ENCODE results near the gene SRP14.

Gene SRP14

DNA sequence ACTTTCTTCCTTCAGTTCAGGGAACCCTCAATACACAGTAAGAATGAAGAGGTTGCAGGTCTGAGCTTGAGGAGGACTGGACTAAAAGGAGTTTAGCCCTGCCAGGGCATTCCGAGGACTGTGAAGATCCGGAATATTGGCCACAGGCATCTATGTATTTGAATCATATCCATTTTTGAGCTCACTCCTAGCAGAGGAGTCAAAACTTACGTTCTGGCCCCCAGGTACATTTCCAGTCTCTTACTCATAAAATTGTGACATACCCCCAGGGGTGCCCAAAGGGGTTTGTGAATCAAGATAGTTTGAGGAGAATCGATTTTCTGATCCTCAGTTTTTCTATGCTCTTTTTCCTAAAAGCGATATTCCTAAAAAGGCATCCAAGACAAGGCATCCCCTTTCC lies 27.6 kb upstream of the SRP14 start:
- Histone ChIP-seq H3K9ac (ENCODE audit: low read depth in 1 of 2, low read length in 2 of 2) (no peak overlapping the region), H3K4me1 (ENCODE audit: control insufficient read depth in 1 of 2, insufficient read depth in 2 of 2, low read length in 2 of 2) (peaks cover 22 to 28% of the 10 kb centered on the region in 2 donors), H3K27ac (ENCODE audit: low read depth, low read length) (no peak overlapping the region), H3K9me3 (ENCODE audit: control insufficient read depth in 1 of 2, low read length in 2 of 2) (no peaks in the 10 kb centered on the region), H3K36me3 (ENCODE audit: control insufficient read depth in 1 of 2, insufficient read depth in 2 of 2, low read length in 2 of 2) (no peaks in the 10 kb centered on the region), H3K4me3 (ENCODE audit: low read depth in 1 of 2, low read length in 2 of 2) (no peak overlapping the region), H3K27me3 (ENCODE audit: control insufficient read depth in 1 of 2, insufficient read depth in 2 of 2, low read length in 2 of 2) (no peaks in the 10 kb centered on the region)

DNA sequence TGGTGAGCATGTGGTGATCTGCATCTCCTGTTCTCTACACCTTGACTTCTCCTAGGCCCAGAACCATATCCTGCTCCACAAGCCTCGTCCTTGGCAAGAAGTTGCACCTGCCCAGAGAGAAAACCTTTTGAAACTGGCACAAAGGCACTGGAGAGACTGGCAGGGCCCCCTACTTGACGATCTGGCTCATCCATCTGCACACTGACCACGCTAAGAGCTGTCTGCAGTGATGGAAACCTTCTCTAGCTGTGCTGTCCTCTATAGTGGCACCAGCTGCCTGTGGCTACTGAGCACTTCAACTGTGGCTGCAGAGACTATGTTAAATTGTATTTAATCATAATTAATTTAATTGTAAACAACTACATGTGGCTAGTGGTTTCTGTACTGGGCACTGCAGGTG lies 26.2 kb upstream of the SRP14 start:
- H3K27me3 ChIP-seq (ENCODE audit: control insufficient read depth in 1 of 2, insufficient read depth in 2 of 2, low read length in 2 of 2) = no peaks in the 10 kb centered on the region
- no peaks in the 10 kb centered on the region for H3K36me3 ChIP-seq (ENCODE audit: control insufficient read depth in 1 of 2, insufficient read depth in 2 of 2, low read length in 2 of 2)
- H3K9me3 ChIP-seq (ENCODE audit: control insufficient read depth in 1 of 2, low read length in 2 of 2) = no peaks in the 10 kb centered on the region
- H3K4me3 ChIP-seq (ENCODE audit: low read depth in 1 of 2, low read length in 2 of 2) = no peak overlapping the region
- peaks cover 20 to 26% of the 10 kb centered on the region in 2 donors for H3K4me1 ChIP-seq (ENCODE audit: control insufficient read depth in 1 of 2, insufficient read depth in 2 of 2, low read length in 2 of 2)
- no peak overlapping the region for H3K9ac ChIP-seq (ENCODE audit: low read depth in 1 of 2, low read length in 2 of 2)
- no peak overlapping the region for H3K27ac ChIP-seq (ENCODE audit: low read depth, low read length)

DNA sequence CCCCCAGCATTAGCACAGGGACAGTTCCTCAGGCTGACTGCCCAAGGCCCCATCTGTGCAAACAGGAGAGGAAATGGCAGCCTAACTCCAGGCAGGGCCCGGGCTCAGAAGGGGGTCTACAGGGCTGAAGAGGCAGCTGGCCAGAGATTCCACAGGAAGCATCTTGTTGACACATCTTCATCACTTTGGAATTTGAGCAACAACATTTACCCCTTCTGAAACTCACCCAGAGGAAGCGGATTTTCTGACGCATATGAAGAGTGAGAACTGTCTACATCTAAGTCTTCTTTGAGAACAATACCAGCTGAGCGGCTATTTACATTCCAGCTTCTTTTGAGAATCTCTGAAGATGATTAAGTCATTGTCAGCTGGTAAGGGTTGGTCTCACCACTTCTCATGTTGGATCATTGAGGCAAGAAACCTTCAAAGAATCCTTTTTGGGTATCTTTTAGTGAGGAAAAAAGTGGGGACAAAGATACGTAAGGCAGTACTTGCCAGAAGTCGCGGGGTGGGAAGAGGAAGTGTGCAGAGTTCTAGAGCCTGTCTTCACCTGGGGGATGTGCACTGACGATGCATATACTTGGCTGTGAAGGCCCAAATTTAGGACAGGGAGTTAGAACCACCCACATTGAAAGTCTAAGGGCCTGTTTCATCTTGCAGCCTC lies 25.4 kb upstream of the SRP14 start:
- Histone ChIP-seq H3K36me3 (ENCODE audit: control insufficient read depth in 1 of 2, insufficient read depth in 2 of 2, low read length in 2 of 2) (no peaks in the 10 kb centered on the region), H3K4me1 (ENCODE audit: control insufficient read depth in 1 of 2, insufficient read depth in 2 of 2, low read length in 2 of 2) (peaks cover 13 to 18% of the 10 kb centered on the region in 2 donors), H3K27ac (ENCODE audit: low read depth, low read length) (no peak overlapping the region), H3K4me3 (ENCODE audit: low read depth in 1 of 2, low read length in 2 of 2) (no peak overlapping the region), H3K27me3 (ENCODE audit: control insufficient read depth in 1 of 2, insufficient read depth in 2 of 2, low read length in 2 of 2) (no peaks in the 10 kb centered on the region), H3K9me3 (ENCODE audit: control insufficient read depth in 1 of 2, low read length in 2 of 2) (no peaks in the 10 kb centered on the region), H3K9ac (ENCODE audit: low read depth in 1 of 2, low read length in 2 of 2) (no peak overlapping the region)

DNA sequence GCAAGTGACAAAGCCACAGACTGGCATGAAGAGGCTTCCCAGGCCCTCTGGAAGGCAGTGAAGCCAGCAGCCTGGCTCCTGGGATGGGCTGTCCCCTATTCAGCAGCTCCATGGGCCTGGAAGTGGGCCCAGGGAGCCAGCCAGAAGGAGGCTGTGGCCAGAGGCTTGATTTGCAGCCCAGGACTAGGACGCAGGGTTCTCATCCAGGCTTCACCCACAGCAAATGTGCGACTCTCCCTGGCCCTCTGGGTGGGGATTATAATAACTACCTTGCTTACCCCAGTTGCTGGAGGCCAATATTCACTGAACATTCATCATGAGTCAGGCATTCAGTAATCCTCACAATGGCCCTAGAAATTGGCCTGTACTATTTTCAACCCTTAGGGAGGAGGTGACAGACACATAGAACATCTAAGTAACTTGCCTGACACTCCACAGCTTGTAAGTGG lies 24.6 kb upstream of the SRP14 start:
- H3K4me1 ChIP-seq (ENCODE audit: control insufficient read depth in 1 of 2, insufficient read depth in 2 of 2, low read length in 2 of 2) = peaks cover 10 to 11% of the 10 kb centered on the region in 2 donors
- no peak overlapping the region for H3K27ac ChIP-seq (ENCODE audit: low read depth, low read length)
- no peaks in the 10 kb centered on the region for H3K27me3 ChIP-seq (ENCODE audit: control insufficient read depth in 1 of 2, insufficient read depth in 2 of 2, low read length in 2 of 2)
- H3K9me3 ChIP-seq (ENCODE audit: control insufficient read depth in 1 of 2, low read length in 2 of 2) = no peaks in the 10 kb centered on the region
- H3K9ac ChIP-seq (ENCODE audit: low read depth in 1 of 2, low read length in 2 of 2) = no peak overlapping the region
- no peak overlapping the region for H3K4me3 ChIP-seq (ENCODE audit: low read depth in 1 of 2, low read length in 2 of 2)
- H3K36me3 ChIP-seq (ENCODE audit: control insufficient read depth in 1 of 2, insufficient read depth in 2 of 2, low read length in 2 of 2) = no peaks in the 10 kb centered on the region

DNA sequence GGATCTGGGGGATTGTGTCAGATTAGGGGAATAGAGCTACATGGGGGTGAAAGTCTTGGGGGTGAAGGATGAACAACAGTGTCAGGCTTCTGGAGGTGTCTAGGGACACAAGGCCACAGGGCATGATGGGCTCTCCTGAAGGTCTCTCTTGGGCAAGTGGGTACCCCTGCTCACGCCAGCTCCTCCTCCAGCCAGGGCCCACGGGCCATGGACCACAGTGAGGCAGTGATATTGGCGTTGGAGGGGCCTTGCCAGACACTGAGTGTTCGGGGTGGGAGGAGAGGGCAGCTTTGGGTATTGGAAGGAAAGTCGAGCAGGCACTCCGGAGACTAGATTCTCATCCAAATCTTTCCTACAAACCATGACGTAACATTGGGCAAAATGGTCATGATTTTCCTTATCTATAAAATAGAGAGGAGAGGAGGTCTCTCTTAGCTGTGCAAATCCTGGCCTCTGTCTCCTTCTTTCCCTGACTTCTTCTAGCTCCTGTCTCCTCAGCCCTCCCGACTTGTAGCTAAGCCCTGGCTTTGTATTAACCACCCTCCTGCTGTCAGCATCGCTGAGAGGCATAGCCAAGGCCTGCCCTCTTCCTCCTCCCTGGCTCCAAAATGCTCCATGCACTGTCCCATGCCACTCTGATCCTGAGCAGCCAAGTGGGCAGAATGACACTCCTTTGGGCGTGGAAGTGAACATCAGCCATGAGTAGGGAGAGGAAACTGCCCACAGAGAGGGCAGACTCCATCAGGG lies 24.0 kb upstream of the SRP14 start:
- Histone ChIP-seq H3K27me3 (ENCODE audit: control insufficient read depth in 1 of 2, insufficient read depth in 2 of 2, low read length in 2 of 2) (no peaks in the 10 kb centered on the region), H3K4me1 (ENCODE audit: control insufficient read depth in 1 of 2, insufficient read depth in 2 of 2, low read length in 2 of 2) (peaks cover 10 to 11% of the 10 kb centered on the region in 2 donors), H3K9ac (ENCODE audit: low read depth in 1 of 2, low read length in 2 of 2) (no peak overlapping the region), H3K27ac (ENCODE audit: low read depth, low read length) (no peak overlapping the region), H3K9me3 (ENCODE audit: control insufficient read depth in 1 of 2, low read length in 2 of 2) (no peaks in the 10 kb centered on the region), H3K4me3 (ENCODE audit: low read depth in 1 of 2, low read length in 2 of 2) (no peak overlapping the region), H3K36me3 (ENCODE audit: control insufficient read depth in 1 of 2, insufficient read depth in 2 of 2, low read length in 2 of 2) (no peaks in the 10 kb centered on the region)

DNA sequence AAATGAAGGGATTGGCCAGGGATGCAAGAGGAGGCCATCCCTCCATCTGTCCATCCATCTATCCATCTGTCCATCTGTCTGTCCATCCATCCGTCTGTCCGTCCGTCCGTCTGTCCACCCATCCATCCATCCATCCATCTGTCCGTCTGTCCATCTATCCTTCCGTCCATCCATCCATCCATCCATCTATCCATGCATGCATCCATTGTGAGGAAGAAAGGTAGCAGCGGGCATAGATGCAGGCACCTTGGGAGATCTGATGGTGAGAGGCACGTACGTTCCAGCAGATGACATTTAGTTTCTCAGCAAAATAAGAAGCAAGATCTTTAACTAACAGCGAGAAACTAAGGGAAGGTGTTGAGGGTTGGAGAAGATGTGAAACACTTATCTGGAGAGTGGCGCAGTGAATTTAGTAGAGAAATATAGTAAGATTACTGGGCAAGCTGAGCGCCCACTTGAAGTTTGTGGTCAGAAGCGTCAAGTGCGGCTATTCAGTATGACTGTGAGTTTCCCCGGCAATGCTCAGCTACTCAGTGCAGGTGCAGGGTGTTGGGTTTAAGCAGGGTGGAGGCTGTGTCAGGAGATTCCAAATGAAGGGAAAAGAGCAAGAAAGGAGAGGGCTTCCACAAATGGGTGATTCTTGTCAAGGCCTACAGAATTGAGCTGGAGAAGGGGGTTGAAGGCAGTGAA lies 22.4 kb upstream of the SRP14 start:
- no peaks in the 10 kb centered on the region for H3K27me3 ChIP-seq (ENCODE audit: control insufficient read depth in 1 of 2, insufficient read depth in 2 of 2, low read length in 2 of 2)

DNA sequence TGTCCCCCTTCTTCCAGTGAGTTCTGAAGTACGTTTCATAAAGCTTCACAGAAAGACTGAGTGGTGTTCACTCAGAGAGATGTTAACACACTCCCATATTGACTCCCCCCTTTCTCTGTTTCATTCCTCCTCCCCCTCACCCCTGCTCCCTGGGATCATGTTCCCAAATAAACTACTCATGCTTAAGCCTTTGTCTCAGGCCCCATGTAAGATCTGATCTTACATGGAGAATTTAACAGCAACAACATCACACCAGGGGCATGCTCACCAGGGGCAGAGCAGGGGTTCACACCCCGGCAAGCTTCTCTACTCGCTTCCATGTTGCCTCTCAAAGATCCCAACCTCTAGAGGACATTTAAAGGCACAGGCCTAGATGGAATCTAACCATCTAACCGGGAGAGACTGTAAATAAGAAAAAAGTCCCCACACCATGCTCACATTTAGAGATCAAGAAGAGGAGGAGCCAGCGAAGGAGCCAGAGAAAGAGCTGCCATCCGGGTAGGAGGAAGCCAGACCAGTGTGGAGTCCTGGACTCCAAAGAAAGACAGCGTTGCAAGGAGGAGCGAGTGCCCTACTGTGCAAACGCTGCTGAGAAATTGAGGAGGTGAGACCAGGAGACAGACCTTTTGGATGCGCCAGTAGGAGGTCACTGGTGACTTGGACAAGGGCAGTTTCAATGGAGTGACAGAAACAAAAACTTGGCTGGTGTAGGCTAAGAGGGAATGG lies 21.4 kb upstream of the SRP14 start:
- no peaks in the 10 kb centered on the region for H3K27me3 ChIP-seq (ENCODE audit: control insufficient read depth in 1 of 2, insufficient read depth in 2 of 2, low read length in 2 of 2)
- H3K4me1 ChIP-seq (ENCODE audit: control insufficient read depth in 1 of 2, insufficient read depth in 2 of 2, low read length in 2 of 2) = peaks cover 14 to 17% of the 10 kb centered on the region in 2 donors

More for the DNA sequence above, 22.4 kb upstream of the SRP14 start:
- Histone ChIP-seq H3K27ac (ENCODE audit: low read depth, low read length) (no peak overlapping the region), H3K9ac (ENCODE audit: low read depth in 1 of 2, low read length in 2 of 2) (no peak overlapping the region), H3K4me3 (ENCODE audit: low read depth in 1 of 2, low read length in 2 of 2) (no peak overlapping the region), H3K9me3 (ENCODE audit: control insufficient read depth in 1 of 2, low read length in 2 of 2) (no peaks in the 10 kb centered on the region), H3K4me1 (ENCODE audit: control insufficient read depth in 1 of 2, insufficient read depth in 2 of 2, low read length in 2 of 2) (peaks cover 7 to 10% of the 10 kb centered on the region in 2 donors), H3K36me3 (ENCODE audit: control insufficient read depth in 1 of 2, insufficient read depth in 2 of 2, low read length in 2 of 2) (no peaks in the 10 kb centered on the region)

DNA sequence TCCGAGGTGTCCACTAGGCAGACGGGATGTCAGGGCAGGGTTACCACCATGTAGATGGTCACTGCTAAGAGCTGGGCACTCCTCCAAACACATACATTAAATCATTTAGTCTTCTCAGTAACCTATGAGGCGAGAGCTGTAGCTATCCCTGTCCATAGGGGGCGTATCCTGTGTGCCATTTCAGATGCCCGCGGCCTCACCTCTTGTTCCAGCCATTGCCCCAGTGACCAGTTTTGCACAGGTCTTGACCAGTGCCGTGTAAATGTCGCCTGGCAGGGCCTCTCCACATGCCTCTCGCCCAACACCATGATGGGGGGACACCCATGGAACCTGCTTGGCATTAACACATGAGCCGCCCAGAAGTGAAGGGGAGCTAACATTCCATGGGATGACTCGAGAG lies 20.8 kb upstream of the SRP14 start:
- Histone ChIP-seq H3K9ac (ENCODE audit: low read depth in 1 of 2, low read length in 2 of 2) (no peak overlapping the region), H3K4me1 (ENCODE audit: control insufficient read depth in 1 of 2, insufficient read depth in 2 of 2, low read length in 2 of 2) (peaks cover 16 to 17% of the 10 kb centered on the region in 2 donors), H3K27ac (ENCODE audit: low read depth, low read length) (no peak overlapping the region), H3K9me3 (ENCODE audit: control insufficient read depth in 1 of 2, low read length in 2 of 2) (no peaks in the 10 kb centered on the region), H3K27me3 (ENCODE audit: control insufficient read depth in 1 of 2, insufficient read depth in 2 of 2, low read length in 2 of 2) (no peaks in the 10 kb centered on the region), H3K4me3 (ENCODE audit: low read depth in 1 of 2, low read length in 2 of 2) (no peak overlapping the region), H3K36me3 (ENCODE audit: control insufficient read depth in 1 of 2, insufficient read depth in 2 of 2, low read length in 2 of 2) (no peaks in the 10 kb centered on the region)

More for the DNA sequence above, 21.4 kb upstream of the SRP14 start:
- Histone ChIP-seq H3K9ac (ENCODE audit: low read depth in 1 of 2, low read length in 2 of 2) (no peak overlapping the region), H3K36me3 (ENCODE audit: control insufficient read depth in 1 of 2, insufficient read depth in 2 of 2, low read length in 2 of 2) (no peaks in the 10 kb centered on the region), H3K4me3 (ENCODE audit: low read depth in 1 of 2, low read length in 2 of 2) (no peak overlapping the region), H3K27ac (ENCODE audit: low read depth, low read length) (no peak overlapping the region), H3K9me3 (ENCODE audit: control insufficient read depth in 1 of 2, low read length in 2 of 2) (no peaks in the 10 kb centered on the region)

DNA sequence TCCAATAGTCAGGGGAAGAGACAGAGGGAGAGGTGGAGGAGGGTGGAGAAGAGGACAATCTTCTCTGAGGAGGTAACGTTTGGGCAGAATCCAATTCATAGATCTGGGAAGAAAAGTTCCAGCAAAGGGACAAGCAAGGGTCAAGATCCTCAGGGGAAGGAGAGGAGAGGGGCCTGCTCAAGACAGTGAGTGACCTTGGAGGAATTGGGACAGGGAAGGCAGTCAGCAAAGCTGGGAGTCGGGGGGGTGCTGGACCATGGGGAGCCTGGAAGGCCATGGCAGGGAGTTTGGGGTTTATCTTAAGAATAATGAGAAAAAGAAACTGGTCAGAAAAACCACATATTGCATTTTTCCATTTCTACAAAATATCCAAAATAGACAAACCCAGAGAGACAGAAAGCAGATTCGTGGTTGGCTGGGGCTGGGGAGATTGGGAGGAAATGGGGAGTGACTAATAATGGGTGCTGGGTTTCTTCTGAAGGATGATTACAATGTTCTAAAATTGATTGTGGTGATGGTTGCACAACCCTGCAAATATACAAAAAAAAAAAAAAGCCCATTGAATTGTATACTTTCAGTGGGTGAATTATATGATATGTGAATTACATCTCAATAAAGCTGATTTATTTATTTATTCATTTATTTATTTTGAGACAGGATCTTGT lies 19.6 kb upstream of the SRP14 start:
- Histone ChIP-seq H3K36me3 (ENCODE audit: control insufficient read depth in 1 of 2, insufficient read depth in 2 of 2, low read length in 2 of 2) (no peaks in the 10 kb centered on the region), H3K4me1 (ENCODE audit: control insufficient read depth in 1 of 2, insufficient read depth in 2 of 2, low read length in 2 of 2) (peaks cover 25% of the 10 kb centered on the region in 2 donors), H3K9ac (ENCODE audit: low read depth in 1 of 2, low read length in 2 of 2) (no peak overlapping the region), H3K4me3 (ENCODE audit: low read depth in 1 of 2, low read length in 2 of 2) (no peak overlapping the region), H3K27me3 (ENCODE audit: control insufficient read depth in 1 of 2, insufficient read depth in 2 of 2, low read length in 2 of 2) (no peaks in the 10 kb centered on the region), H3K9me3 (ENCODE audit: control insufficient read depth in 1 of 2, low read length in 2 of 2) (no peaks in the 10 kb centered on the region), H3K27ac (ENCODE audit: low read depth, low read length) (no peak overlapping the region)

Measured in duodenal mucosa (tissue), 2 donors.